ENCODE measurements around the gene ARL15.

ARL15 gene

DNA sequence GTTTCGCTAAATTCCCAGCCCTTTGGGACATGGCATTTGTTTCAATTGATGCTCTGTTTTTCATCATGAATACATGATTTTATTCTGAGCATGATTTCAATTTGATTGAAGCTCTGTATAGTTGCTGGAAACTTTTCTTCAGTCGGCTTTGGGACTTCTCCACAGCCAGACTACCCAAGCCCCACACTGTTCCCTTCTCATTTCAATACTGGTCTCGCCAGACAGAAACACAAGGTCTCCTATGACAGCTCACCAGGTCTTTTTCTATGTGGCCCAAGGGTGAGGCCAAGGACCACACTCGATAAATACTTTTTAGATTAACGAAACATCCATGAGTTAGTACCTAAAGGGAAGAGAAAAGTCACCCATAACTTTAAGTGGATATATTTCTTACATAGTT lies 132.2 kb downstream of the ARL15 start:
- TF ChIP-seq, protein P1, sequence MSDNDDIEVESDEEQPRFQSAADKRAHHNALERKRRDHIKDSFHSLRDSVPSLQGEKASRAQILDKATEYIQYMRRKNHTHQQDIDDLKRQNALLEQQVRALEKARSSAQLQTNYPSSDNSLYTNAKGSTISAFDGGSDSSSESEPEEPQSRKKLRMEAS (IDR thresholded peaks at IDR 0.05), result no peak
- TF ChIP-seq RAD21 (IDR thresholded peaks at IDR 0.05; ENCODE audit: low read depth) (no peak), FOXM1 (IDR thresholded peaks at IDR 0.05; ENCODE audit: borderline replicate concordance, low read depth) (no peak), TAF1 (IDR thresholded peaks at IDR 0.05; ENCODE audit: low read depth) (no peak), CREB1 (IDR thresholded peaks at IDR 0.05; ENCODE audit: low read depth) (no peak)

DNA sequence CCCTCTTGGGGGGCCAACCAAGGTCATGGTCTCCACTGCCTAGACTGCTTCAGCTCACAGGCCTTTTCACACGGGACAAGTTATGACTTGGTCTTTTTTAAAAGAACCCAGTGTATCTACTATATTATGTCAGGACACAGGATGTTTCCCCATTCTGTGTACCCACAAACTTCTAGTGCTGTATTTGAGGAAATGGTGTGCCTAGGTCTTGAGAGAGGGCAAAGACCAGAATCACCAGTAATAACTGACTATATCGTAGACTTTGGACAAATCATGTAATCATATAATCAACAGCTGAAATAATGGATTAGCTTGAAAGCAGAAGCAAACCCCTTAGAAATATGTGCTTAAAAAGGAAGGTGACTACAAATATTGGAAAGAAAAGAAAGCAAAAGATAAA lies 133.3 kb downstream of the ARL15 start:
- TF ChIP-seq FOXM1 (IDR thresholded peaks at IDR 0.05; ENCODE audit: borderline replicate concordance, low read depth) (no peak), RAD21 (IDR thresholded peaks at IDR 0.05; ENCODE audit: low read depth) (no peak), YY1 (IDR thresholded peaks at IDR 0.05; ENCODE audit: low read depth) (no peak), EP300 (IDR thresholded peaks at IDR 0.05; ENCODE audit: borderline replicate concordance) (no peak), TEAD4 (IDR thresholded peaks at IDR 0.05) (no peak), TAF1 (IDR thresholded peaks at IDR 0.05; ENCODE audit: low read depth) (no peak), ZBTB7A (IDR thresholded peaks at IDR 0.05; ENCODE audit: low read depth) (no peak), CEBPB (IDR thresholded peaks at IDR 0.05) (no peak), TCF12 (IDR thresholded peaks at IDR 0.05; ENCODE audit: low read depth) (no peak), NFIC (IDR thresholded peaks at IDR 0.05) (no peak), CREB1 (IDR thresholded peaks at IDR 0.05; ENCODE audit: low read depth) (no peak), EGR1 (IDR thresholded peaks at IDR 0.05) (no peak)
- TF ChIP-seq, protein P2, sequence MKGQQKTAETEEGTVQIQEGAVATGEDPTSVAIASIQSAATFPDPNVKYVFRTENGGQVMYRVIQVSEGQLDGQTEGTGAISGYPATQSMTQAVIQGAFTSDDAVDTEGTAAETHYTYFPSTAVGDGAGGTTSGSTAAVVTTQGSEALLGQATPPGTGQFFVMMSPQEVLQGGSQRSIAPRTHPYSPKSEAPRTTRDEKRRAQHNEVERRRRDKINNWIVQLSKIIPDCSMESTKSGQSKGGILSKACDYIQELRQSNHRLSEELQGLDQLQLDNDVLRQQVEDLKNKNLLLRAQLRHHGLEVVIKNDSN (IDR thresholded peaks at IDR 0.05), result no peak
- TF ChIP-seq, protein P1 (IDR thresholded peaks at IDR 0.05), result no peak
- TF ChIP-seq, protein P3, sequence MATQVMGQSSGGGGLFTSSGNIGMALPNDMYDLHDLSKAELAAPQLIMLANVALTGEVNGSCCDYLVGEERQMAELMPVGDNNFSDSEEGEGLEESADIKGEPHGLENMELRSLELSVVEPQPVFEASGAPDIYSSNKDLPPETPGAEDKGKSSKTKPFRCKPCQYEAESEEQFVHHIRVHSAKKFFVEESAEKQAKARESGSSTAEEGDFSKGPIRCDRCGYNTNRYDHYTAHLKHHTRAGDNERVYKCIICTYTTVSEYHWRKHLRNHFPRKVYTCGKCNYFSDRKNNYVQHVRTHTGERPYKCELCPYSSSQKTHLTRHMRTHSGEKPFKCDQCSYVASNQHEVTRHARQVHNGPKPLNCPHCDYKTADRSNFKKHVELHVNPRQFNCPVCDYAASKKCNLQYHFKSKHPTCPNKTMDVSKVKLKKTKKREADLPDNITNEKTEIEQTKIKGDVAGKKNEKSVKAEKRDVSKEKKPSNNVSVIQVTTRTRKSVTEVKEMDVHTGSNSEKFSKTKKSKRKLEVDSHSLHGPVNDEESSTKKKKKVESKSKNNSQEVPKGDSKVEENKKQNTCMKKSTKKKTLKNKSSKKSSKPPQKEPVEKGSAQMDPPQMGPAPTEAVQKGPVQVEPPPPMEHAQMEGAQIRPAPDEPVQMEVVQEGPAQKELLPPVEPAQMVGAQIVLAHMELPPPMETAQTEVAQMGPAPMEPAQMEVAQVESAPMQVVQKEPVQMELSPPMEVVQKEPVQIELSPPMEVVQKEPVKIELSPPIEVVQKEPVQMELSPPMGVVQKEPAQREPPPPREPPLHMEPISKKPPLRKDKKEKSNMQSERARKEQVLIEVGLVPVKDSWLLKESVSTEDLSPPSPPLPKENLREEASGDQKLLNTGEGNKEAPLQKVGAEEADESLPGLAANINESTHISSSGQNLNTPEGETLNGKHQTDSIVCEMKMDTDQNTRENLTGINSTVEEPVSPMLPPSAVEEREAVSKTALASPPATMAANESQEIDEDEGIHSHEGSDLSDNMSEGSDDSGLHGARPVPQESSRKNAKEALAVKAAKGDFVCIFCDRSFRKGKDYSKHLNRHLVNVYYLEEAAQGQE (IDR thresholded peaks at IDR 0.05; ENCODE audit: low read depth), result no peak

DNA sequence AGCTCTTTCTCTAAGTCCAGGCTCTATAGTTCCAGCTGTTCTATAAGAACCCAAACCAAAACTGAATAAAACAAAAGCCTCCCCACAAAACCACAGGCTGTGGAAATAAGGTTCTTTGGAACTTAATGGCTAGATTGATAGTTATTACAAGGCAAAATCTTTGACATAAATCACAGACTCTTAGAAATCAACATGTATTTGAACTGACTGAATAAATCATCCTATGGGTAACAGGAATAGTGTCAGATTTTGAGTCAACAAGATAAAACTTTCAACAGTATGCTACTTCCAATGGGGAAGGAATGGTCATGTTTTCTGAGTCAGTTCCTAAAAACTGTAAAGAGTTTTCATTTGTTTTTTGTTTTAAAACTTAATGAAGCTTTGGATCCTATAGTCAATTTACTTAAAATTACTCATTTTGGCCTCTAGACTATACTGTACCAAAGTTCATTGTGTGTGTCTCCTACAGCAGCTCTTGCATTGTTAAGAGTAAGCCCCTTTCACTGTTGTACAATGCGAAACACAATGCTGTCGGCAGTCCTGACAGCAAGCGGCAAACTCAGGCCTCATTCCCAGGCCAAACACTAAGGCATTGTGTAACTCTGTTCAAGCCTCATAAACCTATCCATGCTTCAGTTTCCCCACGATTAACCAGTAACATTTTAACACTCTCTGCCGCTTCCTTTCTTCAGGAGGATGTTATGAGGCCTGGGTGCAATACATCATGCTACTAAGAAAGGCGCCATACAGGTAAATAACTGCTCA lies 134.1 kb downstream of the ARL15 start:
- TF ChIP-seq EP300 (IDR thresholded peaks at IDR 0.05; ENCODE audit: borderline replicate concordance), result no peak
- no peak for TF ChIP-seq ZBTB7A (IDR thresholded peaks at IDR 0.05; ENCODE audit: low read depth)
- TF ChIP-seq TCF12 (IDR thresholded peaks at IDR 0.05; ENCODE audit: low read depth), result no peak
- TF ChIP-seq YY1 (IDR thresholded peaks at IDR 0.05; ENCODE audit: low read depth), result no peak
- TF ChIP-seq RAD21 (IDR thresholded peaks at IDR 0.05; ENCODE audit: low read depth), result no peak
- no peak for TF ChIP-seq CREB1 (IDR thresholded peaks at IDR 0.05; ENCODE audit: low read depth)
- no peak for TF ChIP-seq EGR1 (IDR thresholded peaks at IDR 0.05)
- TF ChIP-seq, protein P1 (IDR thresholded peaks at IDR 0.05), result no peak
- TF ChIP-seq TAF1 (IDR thresholded peaks at IDR 0.05; ENCODE audit: low read depth), result no peak
- TF ChIP-seq, protein P3 (IDR thresholded peaks at IDR 0.05; ENCODE audit: low read depth), result no peak
- TF ChIP-seq, protein P2 (IDR thresholded peaks at IDR 0.05), result no peak
- TF ChIP-seq FOXM1 (IDR thresholded peaks at IDR 0.05; ENCODE audit: borderline replicate concordance, low read depth), result no peak
- TF ChIP-seq NFIC (IDR thresholded peaks at IDR 0.05), result no peak
- no peak for TF ChIP-seq CEBPB (IDR thresholded peaks at IDR 0.05)
- no peak for TF ChIP-seq TEAD4 (IDR thresholded peaks at IDR 0.05)

DNA sequence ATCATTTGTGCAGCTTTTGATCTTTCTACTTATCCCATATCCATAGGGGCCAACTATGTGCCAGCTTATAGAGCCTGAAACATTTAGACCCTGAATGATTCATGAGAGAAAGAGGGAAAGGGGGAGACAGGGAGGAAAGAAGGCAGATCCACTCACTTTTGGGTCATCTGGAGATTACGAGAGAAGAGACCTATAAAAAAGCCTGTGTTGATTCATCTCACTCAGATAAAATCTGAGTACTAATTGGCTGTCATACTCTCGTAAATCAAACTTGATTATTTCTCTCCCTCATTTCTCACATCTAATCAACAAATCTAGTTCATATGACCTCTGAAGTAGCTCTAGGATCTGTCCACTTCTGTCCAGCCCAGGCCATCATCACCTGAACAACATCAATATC lies 137.1 kb downstream of the ARL15 start:
- TF ChIP-seq RAD21 (IDR thresholded peaks at IDR 0.05; ENCODE audit: low read depth), result no peak
- TF ChIP-seq, protein P2 (IDR thresholded peaks at IDR 0.05), result no peak
- TF ChIP-seq TEAD4 (IDR thresholded peaks at IDR 0.05), result no peak
- no peak for TF ChIP-seq YY1 (IDR thresholded peaks at IDR 0.05; ENCODE audit: low read depth)
- TF ChIP-seq TCF12 (IDR thresholded peaks at IDR 0.05; ENCODE audit: low read depth), result no peak
- TF ChIP-seq, protein P3 (IDR thresholded peaks at IDR 0.05; ENCODE audit: low read depth), result no peak
- no peak for TF ChIP-seq NFIC (IDR thresholded peaks at IDR 0.05)
- no peak for TF ChIP-seq EP300 (IDR thresholded peaks at IDR 0.05; ENCODE audit: borderline replicate concordance)
- TF ChIP-seq TAF1 (IDR thresholded peaks at IDR 0.05; ENCODE audit: low read depth), result no peak
- TF ChIP-seq CEBPB (IDR thresholded peaks at IDR 0.05), result no peak
- TF ChIP-seq, protein P1 (IDR thresholded peaks at IDR 0.05), result no peak
- TF ChIP-seq ZBTB7A (IDR thresholded peaks at IDR 0.05; ENCODE audit: low read depth), result no peak
- TF ChIP-seq FOXM1 (IDR thresholded peaks at IDR 0.05; ENCODE audit: borderline replicate concordance, low read depth), result no peak
- TF ChIP-seq CREB1 (IDR thresholded peaks at IDR 0.05; ENCODE audit: low read depth), result no peak
- TF ChIP-seq EGR1 (IDR thresholded peaks at IDR 0.05), result no peak

All from Ishikawa (cell line).